GM19467 (cell line): ENCODE data around the gene MSH2.
"Not testable (repeated sequence)": the region's sequence is repeated elsewhere in the genome, so short reads cannot be mapped to it uniquely, and the experiment has no call there.

Experiments
- ATAC-seq: cut with Tn5 transposase; IDR thresholded peaks from one replicate; pipeline ENCODE4 v1.9.1; 2021; ENCODE audit warnings: mild to moderate bottlenecking, moderate library complexity; ENCODE audit not compliant: unreplicated experiment

Gene MSH2

GRCh38 chr2:47406649-47407330, 3.8 kb downstream of the MSH2 start:
- not testable (repeated sequence) for ATAC-seq

- not testable (repeated sequence) for ATAC-seq
Measured at GRCh38 chr2:47407976-47408375, 5.0 kb downstream of the MSH2 start.

- no peak for ATAC-seq
Measured at GRCh38 chr2:47414682-47415458, 11.9 kb downstream of the MSH2 start.

GRCh38 chr2:47420214-47420613, 17.3 kb downstream of the MSH2 start:
- ATAC-seq = no peak

- ATAC-seq = not testable (repeated sequence)
Measured at GRCh38 chr2:47420683-47421082, 17.7 kb downstream of the MSH2 start.

GRCh38 chr2:47422016-47422415, 19.1 kb downstream of the MSH2 start:
- no peak for ATAC-seq

GRCh38 chr2:47422560-47422959, 19.6 kb downstream of the MSH2 start:
- ATAC-seq = no peak

GRCh38 chr2:47426786-47427185, 23.8 kb downstream of the MSH2 start:
- no peak for ATAC-seq

GRCh38 chr2:47429795-47430194, 26.8 kb downstream of the MSH2 start:
- ATAC-seq = no peak

- ATAC-seq = not testable (repeated sequence)
Measured at GRCh38 chr2:47433006-47433405, 30.1 kb downstream of the MSH2 start.

GRCh38 chr2:47433445-47433844, 30.5 kb downstream of the MSH2 start:
- ATAC-seq = not testable (repeated sequence)

GRCh38 chr2:47437287-47437686, 34.3 kb downstream of the MSH2 start:
- no peak for ATAC-seq

GRCh38 chr2:47438106-47438505, 35.1 kb downstream of the MSH2 start:
- ATAC-seq = no peak

GRCh38 chr2:47438783-47439182, 35.8 kb downstream of the MSH2 start:
- no peak for ATAC-seq

GRCh38 chr2:47451790-47452189, 48.8 kb downstream of the MSH2 start:
- ATAC-seq = no peak

GRCh38 chr2:47452761-47453160, 49.8 kb downstream of the MSH2 start:
- no peak for ATAC-seq

- ATAC-seq = not testable (repeated sequence)
Measured at GRCh38 chr2:47454818-47455217, 51.9 kb downstream of the MSH2 start.

- ATAC-seq = no peak
Measured at GRCh38 chr2:47455411-47455810, 52.5 kb downstream of the MSH2 start.

- no peak for ATAC-seq
Measured at GRCh38 chr2:47456851-47457250, 53.9 kb downstream of the MSH2 start.

GRCh38 chr2:47457268-47457667, 54.3 kb downstream of the MSH2 start:
- ATAC-seq = no peak

GRCh38 chr2:47459021-47459420, 56.1 kb downstream of the MSH2 start:
- ATAC-seq = no peak

- no peak for ATAC-seq
Measured at GRCh38 chr2:47460766-47461165, 57.8 kb downstream of the MSH2 start.
